K562 (cell line): ENCODE data around the gene RIC8B. TPM values are rescaled to one million over a fixed set of nuclear protein-coding genes. Genes with fewer than 3 reads are reported as not detected.
A peak's percentile ranks its signal among the peaks of the same experiment; 100 is the strongest.

ENCODE experiments used
- CSDE1 ChIP-seq, 2 experiments: fragments of 450-650 bp; IDR thresholded peaks; 2 replicates each; pipeline ENCODE4 v1.6.1; 2016; ENCODE audit warnings: mild to moderate bottlenecking in 1 of 2
- E2F8 ChIP-seq: fragments of 450-650 bp; IDR thresholded peaks from 2 replicates; pipeline ENCODE4 v1.7.1; 2018; ENCODE audit warnings: mild to moderate bottlenecking, low read depth; ENCODE audit not compliant: partially characterized antibody
- HNRNPH1 ChIP-seq: fragments of 200-400 bp; formaldehyde crosslinking; optimal IDR thresholded peaks from 2 replicates; pipeline ENCODE3; 2017; ENCODE audit warnings: low read depth, mild to moderate bottlenecking, low read length, moderate library complexity
- KHSRP ChIP-seq: fragments of 450-650 bp; IDR thresholded peaks from 2 replicates; pipeline ENCODE4 v1.6.1; 2017
- NFIX ChIP-seq: fragments of 250-450 bp; sonication (Bioruptor Pico); IDR thresholded peaks from 2 replicates; pipeline ENCODE4 v1.4.0; 2020; ENCODE audit warnings: low read depth, mild to moderate bottlenecking, moderate library complexity
- NR3C1 ChIP-seq: sonication (generic); formaldehyde crosslinking; IDR thresholded peaks from 2 replicates; pipeline ENCODE4 v1.8.1; 2022; ENCODE audit warnings: missing genetic modification reagents
- SLC30A9 ChIP-seq: fragments of 250-450 bp; sonication (Bioruptor Pico); IDR thresholded peaks from 2 replicates; pipeline ENCODE4 v1.8.0; 2022; ENCODE audit warnings: mild to moderate bottlenecking, moderate library complexity
- TBL1XR1 ChIP-seq, 2 experiments: IDR thresholded peaks; 2 replicates each; pipeline ENCODE4 v1.6.1; 2012; ENCODE audit warnings: improper control_type of control experiment in 2 of 2, low read length in 2 of 2, mild to moderate bottlenecking in 1 of 2
- TCF3 ChIP-seq: sonication (generic); formaldehyde crosslinking; IDR thresholded peaks from 2 replicates; pipeline ENCODE4 v1.4.0; 2020; ENCODE audit warnings: mild to moderate bottlenecking, missing genetic modification reagents
- TFE3 ChIP-seq: fragments of 450-650 bp; formaldehyde crosslinking; IDR thresholded peaks from 2 replicates; pipeline ENCODE4 v1.4.0; 2020; ENCODE audit warnings: mild to moderate bottlenecking, mixed read lengths
- ZBTB26 ChIP-seq: fragments of 450-650 bp; formaldehyde crosslinking; IDR thresholded peaks from 2 replicates; pipeline ENCODE4 v1.4.0; 2022; ENCODE audit warnings: missing genetic modification characterization
- ZNF583 ChIP-seq: fragments of 250-450 bp; sonication (Bioruptor Pico); IDR thresholded peaks from 2 replicates; pipeline ENCODE4 v1.4.0; 2020
- ZSCAN29 ChIP-seq: fragments of 450-650 bp; IDR thresholded peaks from 2 replicates; pipeline ENCODE4 v1.6.1; 2017
- polyA plus RNA-seq, 8 experiments: library from polyadenylated mRNA; depleted of rRNA in 4 of 8; stranded (reverse) in 5 of 8; unstranded in 3 of 8; fragments of >200 nt; fragmentation: Nextera tagmentation in 2 of 8; fragmentation: Illumina TruSeq in 1 of 8; extraction: Ambion mirVana in 2 of 8; extraction: Trizol in 1 of 8; gene quantifications; 2 replicates each; pipeline versions ENCODE4 v1.2.1 to v1.2.3, GENCODE V29; 2011 to 2014; ENCODE audit warnings: inconsistent platforms in 1 of 8, missing spikeins in 1 of 8
- total RNA-seq, 7 experiments: library from RNA; depleted of rRNA in 6 of 7; stranded (reverse); fragments of >200 nt in 6 of 7; fragmentation: Illumina TruSeq in 2 of 7; extraction: Trizol in 2 of 7; gene quantifications; 2 replicates each; pipeline versions ENCODE4 v1.2.1 to v1.2.3, GENCODE V29; 2011 to 2021; ENCODE audit warnings: low replicate concordance in 1 of 7
- TF ChIP-seq, protein P1 (sequence below): fragments of 450-650 bp; IDR thresholded peaks from 2 replicates; pipeline ENCODE4 v1.6.1; 2016; ENCODE audit warnings: low read depth

Gene RIC8B
- total and polyA plus RNA-seq, 9 of the 15 experiments (the other 6 are each of a cell fraction or from before 2014, with no cell fraction given) = 0.92 to 8.1 (median 4.8) TPM

GRCh38 chr12:106774005-106774807 is at the start of gene RIC8B (continued):
- TF ChIP-seq ZBTB26 (CRISPR knock-in tag) (0 out of 2 replicates have a peak, but pooled peaks have one; percentile 40), ZSCAN29 (no peak), SLC30A9 (CRISPR knock-in tag) (no peak), ZNF583 (CRISPR knock-in tag) (no peak), TFE3 (no peak), NR3C1 (CRISPR knock-in tag) (no peak), HNRNPH1 (no peak), TCF3 (CRISPR knock-in tag) (0 out of 2 replicates have a peak, but pooled peaks have one; percentile 28), TBL1XR1 (IDR thresholded peaks at IDR 0.05; ENCODE audit: low read length in 2 of 2) (peak in 1 of 2 experiments; percentile 18; a peak in 1 of 4 replicates), NFIX (CRISPR knock-in tag) (no peak), CSDE1 (IDR thresholded peaks at IDR 0.05) (peak in 1 of 2 experiments; percentile 54; a peak in 1 of 4 replicates), KHSRP (peak; percentile 61; the same call in 1 of the 2 replicates), E2F8 (peak; percentile 84)
- TF ChIP-seq, protein P1, sequence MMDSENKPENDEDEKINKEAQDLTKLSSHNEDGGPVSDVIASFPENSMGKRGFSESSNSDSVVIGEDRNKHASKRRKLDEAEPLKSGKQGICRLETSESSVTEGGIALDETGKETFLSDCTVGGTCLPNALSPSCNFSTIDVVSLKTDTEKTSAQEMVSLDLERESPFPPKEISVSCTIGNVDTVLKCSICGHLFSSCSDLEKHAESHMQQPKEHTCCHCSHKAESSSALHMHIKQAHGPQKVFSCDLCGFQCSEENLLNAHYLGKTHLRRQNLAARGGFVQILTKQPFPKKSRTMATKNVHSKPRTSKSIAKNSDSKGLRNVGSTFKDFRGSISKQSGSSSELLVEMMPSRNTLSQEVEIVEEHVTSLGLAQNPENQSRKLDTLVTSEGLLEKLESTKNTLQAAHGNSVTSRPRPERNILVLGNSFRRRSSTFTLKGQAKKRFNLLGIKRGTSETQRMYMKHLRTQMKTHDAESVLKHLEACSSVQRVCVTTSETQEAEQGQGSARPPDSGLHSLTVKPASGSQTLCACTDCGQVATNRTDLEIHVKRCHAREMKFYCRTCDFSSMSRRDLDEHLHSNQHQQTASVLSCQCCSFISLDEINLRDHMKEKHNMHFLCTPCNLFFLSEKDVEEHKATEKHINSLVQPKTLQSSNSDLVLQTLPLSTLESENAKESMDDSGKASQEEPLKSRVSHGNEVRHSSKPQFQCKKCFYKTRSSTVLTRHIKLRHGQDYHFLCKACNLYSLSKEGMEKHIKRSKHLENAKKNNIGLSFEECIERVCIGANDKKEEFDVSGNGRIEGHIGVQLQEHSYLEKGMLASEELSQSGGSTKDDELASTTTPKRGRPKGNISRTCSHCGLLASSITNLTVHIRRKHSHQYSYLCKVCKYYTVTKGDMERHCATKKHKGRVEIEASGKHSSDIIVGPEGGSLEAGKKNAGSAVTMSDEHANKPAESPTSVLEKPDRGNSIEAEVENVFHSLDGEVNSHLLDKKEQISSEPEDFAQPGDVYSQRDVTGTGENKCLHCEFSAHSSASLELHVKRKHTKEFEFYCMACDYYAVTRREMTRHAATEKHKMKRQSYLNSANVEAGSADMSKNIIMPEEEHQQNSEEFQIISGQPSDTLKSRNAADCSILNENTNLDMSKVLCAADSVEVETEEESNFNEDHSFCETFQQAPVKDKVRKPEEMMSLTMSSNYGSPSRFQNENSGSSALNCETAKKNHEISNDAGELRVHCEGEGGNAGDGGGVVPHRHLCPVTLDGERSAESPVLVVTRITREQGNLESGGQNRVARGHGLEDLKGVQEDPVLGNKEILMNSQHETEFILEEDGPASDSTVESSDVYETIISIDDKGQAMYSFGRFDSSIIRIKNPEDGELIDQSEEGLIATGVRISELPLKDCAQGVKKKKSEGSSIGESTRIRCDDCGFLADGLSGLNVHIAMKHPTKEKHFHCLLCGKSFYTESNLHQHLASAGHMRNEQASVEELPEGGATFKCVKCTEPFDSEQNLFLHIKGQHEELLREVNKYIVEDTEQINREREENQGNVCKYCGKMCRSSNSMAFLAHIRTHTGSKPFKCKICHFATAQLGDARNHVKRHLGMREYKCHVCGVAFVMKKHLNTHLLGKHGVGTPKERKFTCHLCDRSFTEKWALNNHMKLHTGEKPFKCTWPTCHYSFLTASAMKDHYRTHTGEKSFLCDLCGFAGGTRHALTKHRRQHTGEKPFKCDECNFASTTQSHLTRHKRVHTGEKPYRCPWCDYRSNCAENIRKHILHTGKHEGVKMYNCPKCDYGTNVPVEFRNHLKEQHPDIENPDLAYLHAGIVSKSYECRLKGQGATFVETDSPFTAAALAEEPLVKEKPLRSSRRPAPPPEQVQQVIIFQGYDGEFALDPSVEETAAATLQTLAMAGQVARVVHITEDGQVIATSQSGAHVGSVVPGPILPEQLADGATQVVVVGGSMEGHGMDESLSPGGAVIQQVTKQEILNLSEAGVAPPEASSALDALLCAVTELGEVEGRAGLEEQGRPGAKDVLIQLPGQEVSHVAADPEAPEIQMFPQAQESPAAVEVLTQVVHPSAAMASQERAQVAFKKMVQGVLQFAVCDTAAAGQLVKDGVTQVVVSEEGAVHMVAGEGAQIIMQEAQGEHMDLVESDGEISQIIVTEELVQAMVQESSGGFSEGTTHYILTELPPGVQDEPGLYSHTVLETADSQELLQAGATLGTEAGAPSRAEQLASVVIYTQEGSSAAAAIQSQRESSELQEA = peak; percentile 18; the same call in 1 of the 2 replicates
